Trophoblast cell (in vitro differentiated cells and primary cell): Measurements from ENCODE around the gene TSPYL2.

Experiments
- DNase-seq, 2 donors: peaks; one replicate each; pipeline ENCODE4 v3.0.0-alpha.2; 2016
- H2AFZ ChIP-seq: 2 replicates; pipeline ENCODE4 v1.6.1; 2013; ENCODE audit warnings: low read length, moderate library complexity, mild to moderate bottlenecking; ENCODE audit not compliant: insufficient read depth, poor library complexity
- H2AK5ac ChIP-seq: 2 replicates; pipeline ENCODE4 v1.6.1; 2013; ENCODE audit warnings: mild to moderate bottlenecking, low read length
- H2BK120ac ChIP-seq: 2 replicates; pipeline ENCODE4 v1.6.1; 2013; ENCODE audit warnings: low read length, mild to moderate bottlenecking, moderate library complexity; ENCODE audit not compliant: insufficient read depth, poor library complexity
- H2BK12ac ChIP-seq: 2 replicates; pipeline ENCODE4 v1.6.1; 2013; ENCODE audit warnings: mild to moderate bottlenecking, low read length, moderate library complexity
- H2BK5ac ChIP-seq: 2 replicates; pipeline ENCODE4 v1.6.1; 2013; ENCODE audit warnings: low read length, low read depth, moderate library complexity, mild to moderate bottlenecking; ENCODE audit not compliant: poor library complexity
- H3K14ac ChIP-seq: 2 replicates; pipeline ENCODE4 v1.6.1; 2013; ENCODE audit warnings: mild to moderate bottlenecking, low read length
- H3K18ac ChIP-seq: 2 replicates; pipeline ENCODE4 v1.6.1; 2013; ENCODE audit warnings: mild to moderate bottlenecking, low read length
- H3K23ac ChIP-seq: 2 replicates; pipeline ENCODE4 v1.6.1; 2013; ENCODE audit warnings: low read length
- H3K27ac ChIP-seq: 2 replicates; pipeline ENCODE4 v1.5.1; 2013; ENCODE audit warnings: low read depth, mild to moderate bottlenecking, inconsistent platforms, low read length, moderate library complexity
- H3K27me3 ChIP-seq: 2 replicates; pipeline ENCODE4 v1.6.1; 2013; ENCODE audit warnings: inconsistent platforms, mild to moderate bottlenecking, low read length, moderate library complexity; ENCODE audit not compliant: insufficient read depth
- H3K36me3 ChIP-seq, 2 experiments: 1 replicate in 1 of 2; 2 replicates in 1 of 2; pipeline ENCODE4 v1.6.1; 2013; ENCODE audit warnings: low read length in 2 of 2, mild to moderate bottlenecking in 2 of 2, moderate library complexity in 1 of 2; ENCODE audit not compliant: insufficient read depth in 2 of 2, control insufficient read depth in 1 of 2
- H3K4ac ChIP-seq: 2 replicates; pipeline ENCODE4 v1.6.1; 2013; ENCODE audit warnings: low read depth, mild to moderate bottlenecking, low read length, moderate library complexity
- H3K4me1 ChIP-seq, 2 experiments: 1 replicate in 1 of 2; 2 replicates in 1 of 2; pipeline ENCODE4 v1.6.1; 2013; ENCODE audit warnings: low read length in 2 of 2, mild to moderate bottlenecking in 2 of 2, moderate library complexity in 1 of 2; ENCODE audit not compliant: insufficient read depth in 2 of 2, control insufficient read depth in 1 of 2
- H3K4me2 ChIP-seq: 2 replicates; pipeline ENCODE4 v1.6.1; 2013; ENCODE audit warnings: inconsistent platforms, mild to moderate bottlenecking, low read length, moderate library complexity
- H3K4me3 ChIP-seq: 2 replicates; pipeline ENCODE4 v1.5.1; 2013; ENCODE audit warnings: mild to moderate bottlenecking, low read depth, low read length, inconsistent platforms
- H3K79me1 ChIP-seq: one replicate; pipeline ENCODE4 v1.6.1; 2013; ENCODE audit warnings: low read length
- H3K79me2 ChIP-seq: 2 replicates; pipeline ENCODE4 v1.6.1; 2013; ENCODE audit warnings: low read length, mild to moderate bottlenecking; ENCODE audit not compliant: control insufficient read depth, insufficient read depth, poor library complexity
- H3K9ac ChIP-seq: 2 replicates; pipeline ENCODE4 v1.6.1; 2013; ENCODE audit warnings: mild to moderate bottlenecking, low read length
- H3K9me3 ChIP-seq: 2 replicates; pipeline ENCODE4 v1.6.1; 2013; ENCODE audit warnings: low read depth, mild to moderate bottlenecking, control low read depth, inconsistent platforms, low read length; ENCODE audit not compliant: insufficient read depth
- H4K12ac ChIP-seq: 2 replicates; pipeline ENCODE4 v1.6.1; 2013; ENCODE audit warnings: low read depth, mild to moderate bottlenecking, low read length, moderate library complexity
- H4K8ac ChIP-seq: 2 replicates; pipeline ENCODE4 v1.6.1; 2013; ENCODE audit warnings: low read depth, mild to moderate bottlenecking, low read length, moderate library complexity
- H4K91ac ChIP-seq: one replicate; pipeline ENCODE4 v1.6.1; 2013; ENCODE audit warnings: low read depth, mild to moderate bottlenecking, low read length, moderate library complexity
- WGBS: extraction: QIAGEN DNeasy Blood & Tissue Kit; methylation state at CpG from one replicate; pipeline ENCODE4 v1.1.7; 2013; ENCODE audit warnings: missing lambda C conversion rate; ENCODE audit not compliant: insufficient read length, insufficient coverage; ENCODE audit errors: extremely low coverage; 5-methylcytosine and 5-hydroxymethylcytosine counted together

TSPYL2 gene

GRCh38 chrX:53086464-53086863 lies 4.3 kb downstream of the TSPYL2 start:
- Histone ChIP-seq H3K4me2 (no peak overlapping the region), H3K9ac (no peak overlapping the region), H3K27me3 (no peaks in the 10 kb centered on the region), H3K18ac (no peak overlapping the region), H3K23ac (no peak overlapping the region), H3K14ac (no peak overlapping the region), H2AK5ac (no peak overlapping the region), H4K12ac (no peak overlapping the region), H3K36me3 (peaks cover 15 to 25% of the 10 kb centered on the region in 2 experiments), H2AFZ (no peak overlapping the region), H3K4me3 (no peak overlapping the region), H2BK12ac (no peak overlapping the region), H3K4me1 (peaks cover 0 to 3% of the 10 kb centered on the region in 2 experiments), H4K8ac (no peak overlapping the region), H2BK120ac (no peak overlapping the region), H3K4ac (no peak overlapping the region), H2BK5ac (no peak overlapping the region), H3K27ac (no peak overlapping the region), H3K9me3 (no peaks in the 10 kb centered on the region), H4K91ac (no peak overlapping the region), H3K79me1 (peaks cover 5% of the 10 kb centered on the region), H3K79me2 (peaks cover 3% of the 10 kb centered on the region)
- no peak for DNase-seq
- WGBS, result no CpG with 5 or more reads among the region's 6 CpGs

GRCh38 chrX:53087388-53087831 lies 5.2 kb downstream of the TSPYL2 start:
- no peak overlapping the region for H3K4me3 ChIP-seq
- H4K12ac ChIP-seq, result no peak overlapping the region
- no peaks in the 10 kb centered on the region for H3K27me3 ChIP-seq
- H2BK120ac ChIP-seq, result no peak overlapping the region
- H4K91ac ChIP-seq, result no peak overlapping the region
- H4K8ac ChIP-seq, result no peak overlapping the region
- DNase-seq, result peak in 1 of 2 donors; percentile 6
- no peak overlapping the region for H3K4ac ChIP-seq
- H3K4me2 ChIP-seq, result no peak overlapping the region
- H3K27ac ChIP-seq, result no peak overlapping the region
- no peak overlapping the region for H3K23ac ChIP-seq
- no peaks in the 10 kb centered on the region for H3K9me3 ChIP-seq
- no peak overlapping the region for H3K18ac ChIP-seq
- H3K4me1 ChIP-seq, result peaks cover 0 to 3% of the 10 kb centered on the region in 2 experiments
- H3K36me3 ChIP-seq, result peaks cover 15 to 25% of the 10 kb centered on the region in 2 experiments
- no CpG with 5 or more reads among the region's 3 CpGs for WGBS
- H3K14ac ChIP-seq, result no peak overlapping the region
- H3K79me1 ChIP-seq, result peaks cover 3% of the 10 kb centered on the region
- H2AFZ ChIP-seq, result no peak overlapping the region
- no peak overlapping the region for H2AK5ac ChIP-seq
- no peak overlapping the region for H3K9ac ChIP-seq
- peaks cover 3% of the 10 kb centered on the region for H3K79me2 ChIP-seq
- no peak overlapping the region for H2BK12ac ChIP-seq
- no peak overlapping the region for H2BK5ac ChIP-seq

- Histone ChIP-seq H3K9me3 (no peaks in the 10 kb centered on the region), H3K4me3 (peak overlapping the region; percentile 62), H3K79me2 (no peaks in the 10 kb centered on the region), H3K18ac (no peak overlapping the region), H4K12ac (peak overlapping the region; percentile 74), H3K23ac (no peak overlapping the region), H3K14ac (no peak overlapping the region), H3K79me1 (peaks cover 2% of the 10 kb centered on the region), H2AK5ac (peak overlapping the region; percentile 49), H3K4me2 (peak overlapping the region; percentile 80), H2BK12ac (peak overlapping the region; percentile 4), H2BK5ac (no peak overlapping the region), H3K4ac (no peak overlapping the region), H3K36me3 (peaks cover 15 to 25% of the 10 kb centered on the region in 2 experiments), H2BK120ac (peak overlapping the region; percentile 11), H3K27me3 (no peaks in the 10 kb centered on the region), H4K8ac (peak overlapping the region; percentile 91), H3K27ac (no peak overlapping the region), H3K4me1 (no peaks in the 10 kb centered on the region), H2AFZ (peak overlapping the region; percentile 70), H4K91ac (peak overlapping the region; percentile 39), H3K9ac (no peak overlapping the region)
- WGBS, result no CpG with 5 or more reads among the region's 51 CpGs
- DNase-seq, result peak; percentile 91 to 92
Observed at GRCh38 chrX:53088136-53088974, 6.2 kb downstream of the TSPYL2 start.

- WGBS, result no CpG with 5 or more reads among the region's 11 CpGs
- H3K4me3 ChIP-seq, result no peak overlapping the region
- H4K8ac ChIP-seq, result no peak overlapping the region
- H2BK5ac ChIP-seq, result no peak overlapping the region
- no peak overlapping the region for H3K4ac ChIP-seq
- no peaks in the 10 kb centered on the region for H3K27me3 ChIP-seq
- H3K79me1 ChIP-seq, result peaks cover 6% of the 10 kb centered on the region
- H4K12ac ChIP-seq, result no peak overlapping the region
- H2AFZ ChIP-seq, result no peak overlapping the region
- no peak overlapping the region for H3K18ac ChIP-seq
- H2BK120ac ChIP-seq, result no peak overlapping the region
- peak overlapping the region; percentile 80 for H3K4me2 ChIP-seq
- H3K9me3 ChIP-seq, result no peaks in the 10 kb centered on the region
- DNase-seq, result peak; percentile 45 to 74
- H3K23ac ChIP-seq, result no peak overlapping the region
- no peaks in the 10 kb centered on the region for H3K4me1 ChIP-seq
- no peak overlapping the region for H3K27ac ChIP-seq
- H3K9ac ChIP-seq, result no peak overlapping the region
- H4K91ac ChIP-seq, result no peak overlapping the region
- H3K14ac ChIP-seq, result no peak overlapping the region
- no peaks in the 10 kb centered on the region for H3K79me2 ChIP-seq
- H2BK12ac ChIP-seq, result no peak overlapping the region
- H2AK5ac ChIP-seq, result no peak overlapping the region
- peaks cover 15 to 25% of the 10 kb centered on the region in 2 experiments for H3K36me3 ChIP-seq
Observed at GRCh38 chrX:53089224-53089842, 7.2 kb downstream of the TSPYL2 start.
